Measurements from ENCODE around the gene POLD2.
A peak's percentile ranks its signal among the peaks of the same experiment; 100 is the strongest.

The POLD2 gene

GRCh38 chr7:44152971-44153947 is 29.9 kb upstream of the POLD2 start:
- H3K4me3 ChIP-seq (replicated peaks in 1 of 2; ENCODE audit: low read depth in 2 of 2, low read length in 2 of 2), result no peak overlapping the region
- no peak for DNase-seq (ENCODE audit: low read depth in 2 of 2)
- TF ChIP-seq, protein P1, sequence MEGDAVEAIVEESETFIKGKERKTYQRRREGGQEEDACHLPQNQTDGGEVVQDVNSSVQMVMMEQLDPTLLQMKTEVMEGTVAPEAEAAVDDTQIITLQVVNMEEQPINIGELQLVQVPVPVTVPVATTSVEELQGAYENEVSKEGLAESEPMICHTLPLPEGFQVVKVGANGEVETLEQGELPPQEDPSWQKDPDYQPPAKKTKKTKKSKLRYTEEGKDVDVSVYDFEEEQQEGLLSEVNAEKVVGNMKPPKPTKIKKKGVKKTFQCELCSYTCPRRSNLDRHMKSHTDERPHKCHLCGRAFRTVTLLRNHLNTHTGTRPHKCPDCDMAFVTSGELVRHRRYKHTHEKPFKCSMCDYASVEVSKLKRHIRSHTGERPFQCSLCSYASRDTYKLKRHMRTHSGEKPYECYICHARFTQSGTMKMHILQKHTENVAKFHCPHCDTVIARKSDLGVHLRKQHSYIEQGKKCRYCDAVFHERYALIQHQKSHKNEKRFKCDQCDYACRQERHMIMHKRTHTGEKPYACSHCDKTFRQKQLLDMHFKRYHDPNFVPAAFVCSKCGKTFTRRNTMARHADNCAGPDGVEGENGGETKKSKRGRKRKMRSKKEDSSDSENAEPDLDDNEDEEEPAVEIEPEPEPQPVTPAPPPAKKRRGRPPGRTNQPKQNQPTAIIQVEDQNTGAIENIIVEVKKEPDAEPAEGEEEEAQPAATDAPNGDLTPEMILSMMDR (IDR thresholded peaks at IDR 0.05; ENCODE audit: low read depth, low read length), result no peak

GRCh38 chr7:44151956-44152355 is 28.6 kb upstream of the POLD2 start:
- DNase-seq (ENCODE audit: low read depth in 2 of 2), result no peak

GRCh38 chr7:44150966-44151941 is 27.9 kb upstream of the POLD2 start:
- no peak overlapping the region for H3K4me3 ChIP-seq (replicated peaks in 1 of 2; ENCODE audit: low read depth in 2 of 2, low read length in 2 of 2)
- DNase-seq (ENCODE audit: low read depth in 2 of 2), result no peak
- TF ChIP-seq, protein P1 (IDR thresholded peaks at IDR 0.05; ENCODE audit: low read depth, low read length), result no peak

More at GRCh38 chr7:44151956-44152355, 28.6 kb upstream of the POLD2 start:
- H3K4me3 ChIP-seq (replicated peaks in 1 of 2; ENCODE audit: low read depth in 2 of 2, low read length in 2 of 2), result no peak overlapping the region
- TF ChIP-seq, protein P1 (IDR thresholded peaks at IDR 0.05; ENCODE audit: low read depth, low read length), result no peak

DNA sequence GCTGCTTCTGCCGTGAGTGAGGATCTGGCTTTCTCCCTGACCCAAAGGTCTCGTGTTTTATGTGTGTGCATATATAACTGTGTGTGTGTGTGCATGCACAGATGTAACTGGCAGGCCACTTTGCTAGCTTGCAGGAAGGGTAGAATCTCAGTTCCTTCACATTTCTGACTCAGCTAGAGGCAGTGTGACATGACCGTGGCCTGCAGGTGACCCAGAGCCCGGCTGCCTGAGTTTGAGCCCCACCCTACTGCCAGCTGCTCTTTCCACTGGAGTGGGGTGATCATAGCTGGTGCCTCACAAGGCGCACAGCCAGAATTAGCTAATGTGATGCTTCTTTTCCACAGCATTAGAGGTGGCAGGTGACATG is 27.1 kb upstream of the POLD2 start:
- H3K4me3 ChIP-seq (replicated peaks in 1 of 2; ENCODE audit: low read depth in 2 of 2, low read length in 2 of 2), result no peak overlapping the region
- TF ChIP-seq, protein P1 (IDR thresholded peaks at IDR 0.05; ENCODE audit: low read depth, low read length), result no peak
- DNase-seq (ENCODE audit: low read depth in 2 of 2), result no peak

DNA sequence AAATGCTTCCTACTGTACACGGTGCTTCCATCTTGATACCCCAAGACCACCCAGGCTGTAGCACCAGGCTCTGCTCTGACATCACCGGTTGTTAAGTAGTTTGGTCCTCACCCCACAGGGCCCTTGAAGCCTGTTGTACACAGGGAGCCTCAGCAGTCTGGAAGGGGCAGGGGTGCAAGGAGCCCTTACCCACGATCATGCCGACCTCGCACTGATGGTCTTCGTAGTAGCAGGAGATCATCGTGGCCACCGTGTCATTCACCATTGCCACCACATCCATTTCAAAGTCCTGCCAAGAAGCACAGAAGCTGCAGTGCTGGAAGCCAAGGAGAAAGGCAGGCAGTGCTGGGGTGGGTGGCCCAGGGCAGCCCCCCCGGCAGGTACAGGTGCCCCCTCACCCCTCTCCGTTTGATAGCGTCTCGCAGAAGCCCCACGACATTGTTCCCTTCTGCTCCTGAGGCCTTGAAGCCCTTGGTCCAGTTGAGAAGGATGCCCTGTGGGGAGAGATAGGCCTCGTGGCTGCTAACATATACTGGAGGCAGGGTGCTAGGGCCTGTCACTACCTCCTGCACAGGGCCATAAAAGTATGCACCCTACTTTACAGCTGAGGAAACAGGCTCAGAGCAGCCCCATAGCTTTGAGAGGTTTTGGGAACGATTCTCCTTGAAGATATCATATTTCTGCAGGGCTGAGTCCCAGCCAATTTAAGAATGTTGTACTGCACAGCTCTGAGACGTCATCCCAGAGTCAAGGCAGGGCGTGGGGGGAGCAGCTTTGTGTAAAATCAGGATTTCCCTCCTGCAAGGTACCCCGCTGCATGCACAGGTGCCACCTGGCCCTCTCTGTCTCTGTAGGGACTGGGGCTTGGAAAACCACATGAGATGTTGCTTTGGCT is 26.5 kb upstream of the POLD2 start:
- H3K4me3 ChIP-seq (replicated peaks in 1 of 2; ENCODE audit: low read depth in 2 of 2, low read length in 2 of 2), result no peak overlapping the region
- DNase-seq (ENCODE audit: low read depth in 2 of 2), result peak in 1 of 2 donors; percentile 33
- TF ChIP-seq, protein P1 (IDR thresholded peaks at IDR 0.05; ENCODE audit: low read depth, low read length), result no peak

Measured in cardiac fibroblast (primary cell).